GM23338 (cell line): ENCODE data around the gene TMEM121.

Experiments used
- CTCF ChIP-seq, 2 experiments: fragments of 200-600 bp in 1 of 2; sonication (generic) in 1 of 2; conservative IDR thresholded peaks; 2 replicates each; pipeline versions ENCODE4 v1.5.1 to v1.6.1; 2016 to 2017; ENCODE audit warnings: antibody characterized with exemption in 2 of 2, low read depth in 2 of 2, mild to moderate bottlenecking in 2 of 2, moderate library complexity in 1 of 2
- EZH2 ChIP-seq: fragments of 200-600 bp; sonication (generic); IDR thresholded peaks from one replicate; pipeline ENCODE4 v1.8.0; 2017; ENCODE audit warnings: antibody characterized with exemption, mild to moderate bottlenecking, low read depth; ENCODE audit not compliant: unreplicated experiment
- POLR2AphosphoS5 ChIP-seq: IDR thresholded peaks from 2 replicates; pipeline ENCODE4 v1.6.1; 2016; ENCODE audit warnings: antibody characterized with exemption, low read depth
- REST ChIP-seq: IDR thresholded peaks from one replicate; pipeline ENCODE4 v1.6.1; 2018; ENCODE audit warnings: antibody characterized with exemption; ENCODE audit not compliant: unreplicated experiment

DNA sequence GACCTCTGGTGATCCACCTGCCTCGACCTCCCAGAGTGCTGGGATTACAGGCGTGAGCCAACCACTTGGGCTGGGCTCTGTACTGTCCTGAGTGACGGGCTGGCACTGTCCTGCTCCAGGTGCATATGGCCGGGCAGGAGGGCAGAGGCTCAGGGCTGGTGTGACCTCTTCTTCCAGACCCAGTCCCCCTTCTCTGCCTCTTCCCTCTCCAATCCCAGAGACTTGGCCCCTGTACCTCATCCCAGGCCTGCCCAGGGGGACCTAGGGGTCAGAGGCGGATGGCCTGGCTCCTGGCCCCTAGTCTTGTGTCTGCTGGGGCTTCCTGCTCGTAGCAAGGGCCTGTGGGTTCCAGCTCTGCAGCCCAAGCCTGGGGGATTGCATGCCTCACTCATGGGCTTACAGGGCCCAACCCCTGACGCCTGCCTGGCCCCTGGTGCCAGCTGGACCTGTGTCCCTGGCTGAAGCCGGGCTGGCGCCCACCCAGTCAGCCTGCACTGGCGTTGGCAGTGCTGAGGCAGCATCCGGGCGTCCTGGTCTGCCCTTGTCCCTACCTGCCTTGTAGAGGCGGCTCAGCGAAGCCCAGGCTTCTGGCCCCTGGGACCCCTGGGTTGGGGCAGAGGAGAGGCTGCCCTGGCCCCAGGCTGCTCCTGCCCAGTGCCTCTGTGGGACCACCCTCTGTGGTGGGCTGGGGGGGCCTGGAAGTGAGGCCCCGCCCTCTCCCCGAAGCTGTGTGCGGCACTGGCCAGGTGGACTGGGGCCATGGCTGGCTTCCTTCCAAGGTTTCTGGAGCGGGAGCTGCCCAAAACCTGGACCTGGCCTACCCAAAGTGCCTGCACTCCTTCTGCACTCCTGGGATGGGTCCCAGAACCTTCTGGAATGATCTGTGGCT is 31.0 kb upstream of the TMEM121 start:
- TF ChIP-seq CTCF (conservative IDR thresholded peaks at IDR 0.05; ENCODE audit: low read depth in 2 of 2) (no peak), EZH2 (no peak), POLR2AphosphoS5 (no peak), REST (no peak)
